Right lobe of liver (tissue), 6 donors: ENCODE results near the gene HARBI1. TPM values are rescaled to one million over a fixed set of nuclear protein-coding genes. Genes with fewer than 3 reads are reported as not detected.

Experiments used
- ATAC-seq, 4 donors: fragments of 200-7000 bp; cut with Tn5 transposase; one replicate each; pipeline ENCODE4 v1.9.1; 2020; ENCODE audit warnings: mild to moderate bottlenecking in 4 of 4, moderate library complexity in 4 of 4
- DNase-seq, 3 donors: peaks; one replicate each; pipeline ENCODE4 v3.0.0-alpha.2; 2020
- H3K27ac ChIP-seq, 3 donors: fragments of 200-600 bp; one replicate each; pipeline ENCODE4 v1.8.0; 2022
- H3K27me3 ChIP-seq, 2 donors: fragments of 200-600 bp; one replicate each; pipeline ENCODE4 v1.8.0; 2022
- H3K36me3 ChIP-seq, 4 donors: fragments of 200-600 bp; sonication (generic) in 1 of 4; one replicate each; pipeline versions ENCODE4 v1.5.1 to v1.8.0; 2017 to 2022; ENCODE audit warnings: control low read depth in 1 of 4
- H3K4me1 ChIP-seq, 4 donors: fragments of 200-600 bp; sonication (generic) in 1 of 4; one replicate each; pipeline versions ENCODE4 v1.5.1 to v1.8.0; 2017 to 2022; ENCODE audit warnings: control low read depth in 1 of 4
- H3K4me3 ChIP-seq, 3 donors: fragments of 200-600 bp; one replicate each; pipeline ENCODE4 v1.8.0; 2022
- H3K9me3 ChIP-seq, 4 donors: fragments of 200-600 bp; sonication (generic) in 1 of 4; one replicate each; pipeline versions ENCODE4 v1.5.1 to v1.8.0; 2017 to 2022; ENCODE audit warnings: control low read depth in 1 of 4
- POLR2A ChIP-seq: fragments of 450-650 bp; IDR thresholded peaks from one replicate; pipeline ENCODE4 v1.6.1; 2017; ENCODE audit warnings: antibody characterized with exemption, mild to moderate bottlenecking
- WGBS: methylation state at CpG from one replicate; pipeline ENCODE4 v1.1.6; 2018; ENCODE audit warnings: low coverage, low lambda C conversion rate; ENCODE audit not compliant: insufficient coverage; ENCODE audit errors: missing lambda C conversion rate; 5-methylcytosine and 5-hydroxymethylcytosine counted together
- intact Hi-C, 2 donors: fragments of 100-400 bp; cut with DNase I; formaldehyde crosslinking; loops; one replicate each; pipeline versions ENCODE4 v1.11.2 to v1.14.1; 2022
- total RNA-seq, 6 experiments: library from RNA; depleted of rRNA in 2 of 6; stranded (reverse); fragments of >200 nt in 2 of 6; fragmentation: NEBNext Ultra II Directional in 3 of 6; extraction: Animal tissue kit (Norgen Biotek cat#: 25700) in 3 of 6; gene quantifications; one replicate each; pipeline versions ENCODE4 v1.1.0 to v1.2.4, GENCODE V29; 2016 to 2023
- TF ChIP-seq, protein P1 (sequence below), 4 donors: fragments of 200-600 bp in 3 of 4; fragments of 450-650 bp in 1 of 4; IDR thresholded peaks; one replicate each; pipeline versions ENCODE4 v1.5.1 to v1.8.0; 2016 to 2022; ENCODE audit warnings: antibody characterized with exemption in 4 of 4, mild to moderate bottlenecking in 2 of 4
- donor health status: DM: no; HTN: yes; CAD: no.
- donor health status: DM: no; HTN: no; CAD: no.
- donor health status: DM: no; HTN: no; CAD: no.
- donor health status: DM: no; HTN: yes; CAD: no.
- donor health status: DM: no; HTN: yes; CAD: no.

Gene HARBI1
- total RNA-seq, 6 experiments from 2014 or later = 2.0 to 3.4 (median 2.9) TPM

GRCh38 chr11:46663277-46663940, 46.4 kb upstream of the HARBI1 start:
- ATAC-seq = no peak
- Histone ChIP-seq H3K9me3 (no peaks in the 10 kb centered on the region), H3K27ac (no peak overlapping the region), H3K4me1 (no peaks in the 10 kb centered on the region), H3K27me3 (no peaks in the 10 kb centered on the region), H3K36me3 (peaks cover 0 to 79% (median 23%) of the 10 kb centered on the region in 4 donors), H3K4me3 (no peak overlapping the region)
- 92% methylated on average over 4 of the region's 4 CpGs for WGBS
- intact Hi-C loops = no loop called here
- peak in 1 of 3 donors; percentile 13 for DNase-seq
- TF ChIP-seq, protein P1, sequence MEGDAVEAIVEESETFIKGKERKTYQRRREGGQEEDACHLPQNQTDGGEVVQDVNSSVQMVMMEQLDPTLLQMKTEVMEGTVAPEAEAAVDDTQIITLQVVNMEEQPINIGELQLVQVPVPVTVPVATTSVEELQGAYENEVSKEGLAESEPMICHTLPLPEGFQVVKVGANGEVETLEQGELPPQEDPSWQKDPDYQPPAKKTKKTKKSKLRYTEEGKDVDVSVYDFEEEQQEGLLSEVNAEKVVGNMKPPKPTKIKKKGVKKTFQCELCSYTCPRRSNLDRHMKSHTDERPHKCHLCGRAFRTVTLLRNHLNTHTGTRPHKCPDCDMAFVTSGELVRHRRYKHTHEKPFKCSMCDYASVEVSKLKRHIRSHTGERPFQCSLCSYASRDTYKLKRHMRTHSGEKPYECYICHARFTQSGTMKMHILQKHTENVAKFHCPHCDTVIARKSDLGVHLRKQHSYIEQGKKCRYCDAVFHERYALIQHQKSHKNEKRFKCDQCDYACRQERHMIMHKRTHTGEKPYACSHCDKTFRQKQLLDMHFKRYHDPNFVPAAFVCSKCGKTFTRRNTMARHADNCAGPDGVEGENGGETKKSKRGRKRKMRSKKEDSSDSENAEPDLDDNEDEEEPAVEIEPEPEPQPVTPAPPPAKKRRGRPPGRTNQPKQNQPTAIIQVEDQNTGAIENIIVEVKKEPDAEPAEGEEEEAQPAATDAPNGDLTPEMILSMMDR (IDR thresholded peaks at IDR 0.05) = no peak

DNA sequence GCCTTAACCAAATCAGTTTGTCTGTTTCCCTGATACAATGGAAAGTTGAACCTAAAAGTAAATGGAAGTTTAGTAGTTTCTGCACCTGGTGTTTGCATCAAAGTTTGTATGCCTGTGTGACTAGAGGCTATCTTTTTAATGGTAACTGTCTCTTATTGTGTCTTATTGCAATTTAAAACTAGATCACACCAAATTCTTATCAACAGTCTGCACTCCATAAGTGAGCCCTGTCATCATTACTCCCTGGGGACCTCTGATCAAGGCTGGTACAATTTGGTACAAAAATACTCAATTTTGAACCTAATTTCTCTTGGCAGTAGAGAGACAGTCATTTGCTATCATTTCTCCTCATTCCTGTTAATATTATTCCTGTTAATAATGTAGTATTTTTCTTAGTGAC, 45.3 kb upstream of the HARBI1 start:
- Histone ChIP-seq H3K36me3 (peaks cover 0 to 75% (median 20%) of the 10 kb centered on the region in 4 donors), H3K27me3 (no peaks in the 10 kb centered on the region), H3K27ac (no peak overlapping the region), H3K9me3 (no peaks in the 10 kb centered on the region), H3K4me3 (no peak overlapping the region), H3K4me1 (peaks cover 0 to 4% (median 2%) of the 10 kb centered on the region in 4 donors)
- intact Hi-C loops = no loop called here
- no peak for DNase-seq
- no peak for ATAC-seq
- TF ChIP-seq, protein P1 (IDR thresholded peaks at IDR 0.05) = no peak
- no peak for TF ChIP-seq POLR2A

- Histone ChIP-seq H3K9me3 (no peaks in the 10 kb centered on the region), H3K27me3 (no peaks in the 10 kb centered on the region), H3K27ac (no peak overlapping the region), H3K4me3 (no peak overlapping the region), H3K36me3 (peaks cover 0 to 79% (median 22%) of the 10 kb centered on the region in 4 donors), H3K4me1 (peaks cover 0 to 4% (median 2%) of the 10 kb centered on the region in 4 donors)
- intact Hi-C loops = no loop called here
- DNase-seq (no peak), ATAC-seq (no peak)
- TF ChIP-seq POLR2A = no peak
- TF ChIP-seq, protein P1 (IDR thresholded peaks at IDR 0.05) = no peak
Measured at GRCh38 chr11:46661836-46662235, 44.8 kb upstream of the HARBI1 start.

DNA sequence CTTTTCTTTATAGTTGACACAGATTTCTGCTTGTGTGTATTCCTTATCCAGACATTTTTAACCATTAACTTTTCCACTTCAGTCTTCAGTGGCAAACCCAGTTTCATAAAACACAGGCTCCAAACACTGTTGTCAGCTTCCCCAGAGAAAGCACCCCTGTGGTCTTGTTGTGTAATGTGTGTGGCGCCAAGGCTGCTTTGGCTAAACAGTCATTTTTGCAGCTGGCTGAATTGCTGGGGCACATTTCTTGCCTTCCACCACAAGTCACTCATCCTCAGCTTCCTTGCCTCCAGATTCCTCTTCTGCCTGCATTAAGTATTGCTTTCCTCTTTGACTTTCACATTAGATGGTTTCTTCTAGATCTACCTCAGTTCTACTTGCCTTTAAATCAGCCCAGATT, 42.9 kb upstream of the HARBI1 start:
- WGBS = 20% methylated on average over 1 of the region's 1 CpG
- H3K4me1 ChIP-seq = peaks cover 0 to 4% (median 2%) of the 10 kb centered on the region in 4 donors
- no peak for DNase-seq
- no peak overlapping the region for H3K4me3 ChIP-seq
- no peak for TF ChIP-seq POLR2A
- TF ChIP-seq, protein P1 (IDR thresholded peaks at IDR 0.05) = no peak
- no peaks in the 10 kb centered on the region for H3K27me3 ChIP-seq
- H3K36me3 ChIP-seq = peaks cover 0 to 80% (median 25%) of the 10 kb centered on the region in 4 donors
- peak in 3 of 4 donors; percentile 14 to 55 (median 38) for ATAC-seq
- no peak overlapping the region for H3K27ac ChIP-seq
- intact Hi-C loops = no loop called here
- H3K9me3 ChIP-seq = no peaks in the 10 kb centered on the region
